Heart right ventricle (tissue), 16 donors: ENCODE measurements around the gene MGME1. TPM values are rescaled to one million over a fixed set of nuclear protein-coding genes. Genes with fewer than 3 reads are reported as not detected.
A peak's percentile ranks its signal among the peaks of the same experiment; 100 is the strongest.

ENCODE experiments used
- ATAC-seq, 8 donors: fragments of 200-7000 bp; cut with Tn5 transposase; one replicate each; pipeline ENCODE4 v1.9.1; 2020; ENCODE audit warnings: mild to moderate bottlenecking in 8 of 8, moderate library complexity in 8 of 8, moderate number of reproducible peaks in 1 of 8
- DNase-seq, 2 donors: peaks; one replicate each; pipeline ENCODE4 v3.0.0-alpha.2; 2020
- H3K27ac ChIP-seq, 10 donors: fragments of 200-600 bp; sonication (generic) in 2 of 10; one replicate each; pipeline versions ENCODE4 v1.5.0 to v1.8.0; 2020 to 2022; ENCODE audit warnings: mild to moderate bottlenecking in 3 of 10
- H3K27me3 ChIP-seq, 7 donors: fragments of 200-600 bp; one replicate each; pipeline ENCODE4 v1.8.0; 2021 to 2022; ENCODE audit warnings: mild to moderate bottlenecking in 2 of 7
- H3K36me3 ChIP-seq, 9 donors: fragments of 200-600 bp; sonication (generic) in 1 of 9; one replicate each; pipeline versions ENCODE4 v1.5.0 to v1.8.0; 2020 to 2022; ENCODE audit warnings: mild to moderate bottlenecking in 2 of 9
- H3K4me1 ChIP-seq, 9 donors: fragments of 200-600 bp; sonication (generic) in 1 of 9; one replicate each; pipeline versions ENCODE4 v1.5.0 to v1.8.0; 2020 to 2022; ENCODE audit warnings: mild to moderate bottlenecking in 4 of 9
- H3K4me3 ChIP-seq, 10 donors: fragments of 200-600 bp; sonication (generic) in 2 of 10; one replicate each; pipeline versions ENCODE4 v1.5.0 to v1.8.0; 2020 to 2022; ENCODE audit warnings: mild to moderate bottlenecking in 7 of 10, moderate library complexity in 2 of 10
- H3K9me3 ChIP-seq, 11 donors: fragments of 200-600 bp in 10 of 11; sonication (generic) in 2 of 11; one replicate each; pipeline versions ENCODE4 v1.5.0 to v1.8.0; 2013 to 2022; ENCODE audit warnings: mild to moderate bottlenecking in 2 of 11, control low read depth in 1 of 11, moderate library complexity in 1 of 11
- CTCF ChIP-seq, 9 donors: fragments of 200-600 bp; sonication (generic) in 2 of 9; IDR thresholded peaks; one replicate each; pipeline versions ENCODE4 v1.5.0 to v1.8.0; 2021 to 2022; ENCODE audit warnings: antibody characterized with exemption in 9 of 9, mild to moderate bottlenecking in 5 of 9, moderate library complexity in 1 of 9
- WGBS, 2 donors: extraction: QIAGEN DNeasy Blood & Tissue Kit; methylation state at CpG; one replicate each; pipeline ENCODE4 v1.1.7; 2013; ENCODE audit warnings: inconsistent platforms in 1 of 2; 5-methylcytosine and 5-hydroxymethylcytosine counted together
- intact Hi-C, 10 donors: fragments of 100-400 bp; cut with DNase I; formaldehyde crosslinking; loops; one replicate each; pipeline versions ENCODE4 v1.11.1 to v1.14.2; 2022
- polyA plus RNA-seq, 2 donors: library from polyadenylated mRNA; stranded (reverse); fragments of 200-250 nt; gene quantifications; one replicate each; pipeline ENCODE4 v1.2.3, GENCODE V29; 2013
- total RNA-seq, 10 donors: library from RNA; stranded (reverse); fragmentation: NEBNext Ultra II Directional in 3 of 10; extraction: Animal tissue kit (Norgen Biotek cat#: 25700) in 3 of 10; gene quantifications; one replicate each; pipeline versions ENCODE4 v1.2.1 to v1.2.4, GENCODE V29; 2021 to 2023
- donor health status: Arrhythmogenic right ventricular cardiomyopathy.
- donor health status: ischemic (EF 13 %, LVEDD 7.1; RV severe dilation, severe dysfunction).
- donor health status: healthy with polysubstance abuse.
- donor health status: DM: no; HTN: yes; CAD: no.
- donor health status: DM: no; HTN: no; CAD: no.
- donor health status: ischemic (EF 25% LVEDD 6.9; RV normal size, moderate dysfunction).
- donor health status: ischemic (EF 25% LVEDD 5.7; RV mildly dilated, moderate dysfunction).
- donor health status: healthy.
- donor health status: DM: yes; HTN: yes; CAD: no.
- donor health status: Ischemic cardiomyopathy.
- donor health status: ischemic (EF 35%, LVEDD 5.7; RV mildly dilated, moderate dysfunction).
- donor health status: nonischemic (EF 11% LVEDD 7.7; RV severe dilation, severe dysfunction).
- donor health status: DM: yes; HTN: yes; CAD: no.
- donor health status: PGD.
- donor health status: ischemic (EF 29% LVEDD 5.4; RV normal size, mild dysfunction).
- donor health status: nonischemic (EF 23%, LVEDD 6.1; RV moderate dilation, normal function).

The MGME1 gene
- total and polyA plus RNA-seq, 12 donors = 6.0 to 16.0 (median 12.9) TPM

GRCh38 chr20:17967521-17968365, 1.1 kb upstream of the MGME1 start:
- peak; percentile 0 to 35 (median 2) for ATAC-seq
- peak overlapping the region; percentile 89 to 99 (median 96) for H3K27ac ChIP-seq
- DNase-seq = peak in 1 of 2 donors; percentile 37
- intact Hi-C loops = loop anchor here in 3 of 10 donors (2.0 to 10.0 kb wide), 3 partner anchors 73 to 397 kb away; partner anchors contain the start of genes DSTN (in 1 of the 3) and RRBP1 (in 1 of the 3)
- no peaks in the 10 kb centered on the region for H3K27me3 ChIP-seq
- H3K4me3 ChIP-seq = peak overlapping the region; percentile 75 to 97 (median 92)
- WGBS, 2 donors = 1 to 2% methylated on average over 40 to 41 of the region's 41 CpGs
- H3K36me3 ChIP-seq = peaks cover 0 to 2% (median 0%) of the 10 kb centered on the region in 9 donors
- no peak for TF ChIP-seq CTCF (IDR thresholded peaks at IDR 0.05)
- no peaks in the 10 kb centered on the region for H3K9me3 ChIP-seq
- H3K4me1 ChIP-seq = peaks cover 0 to 80% (median 77%) of the 10 kb centered on the region in 9 donors

- intact Hi-C loops = loop anchor here in 3 of 10 donors (2.0 to 10.0 kb wide), 3 partner anchors 75 to 399 kb away; partner anchors contain the start of genes DSTN (in 1 of the 3) and RRBP1 (in 1 of the 3)
- no peaks in the 10 kb centered on the region for H3K27me3 ChIP-seq
- DNase-seq (peak in 1 of 2 donors; percentile 37), ATAC-seq (peak in 6 of 8 donors; percentile 8 to 40 (median 23))
- peaks cover 0 to 79% (median 72%) of the 10 kb centered on the region in 9 donors for H3K4me1 ChIP-seq
- peaks cover 0 to 4% (median 0%) of the 10 kb centered on the region in 9 donors for H3K36me3 ChIP-seq
- H3K27ac ChIP-seq = peak overlapping the region; percentile 89 to 99 (median 96)
- no peaks in the 10 kb centered on the region for H3K9me3 ChIP-seq
- 0 to 1% methylated on average over 28 of the region's 28 CpGs for WGBS, 2 donors
- peak overlapping the region; percentile 75 to 97 (median 92) for H3K4me3 ChIP-seq
- no peak for TF ChIP-seq CTCF (IDR thresholded peaks at IDR 0.05)
These were observed 563 bp downstream of the MGME1 start for GRCh38 chr20:17969278-17969883.

GRCh38 chr20:17969884-17970409, 1.1 kb downstream of the MGME1 start:
- peaks cover 0 to 74% (median 66%) of the 10 kb centered on the region in 9 donors for H3K4me1 ChIP-seq
- DNase-seq = peak in 1 of 2 donors; percentile 16

More at GRCh38 chr20:17969884-17970409, 1.1 kb downstream of the MGME1 start:
- WGBS, 2 donors = 4 to 8% methylated on average over 9 of the region's 9 CpGs
- Histone ChIP-seq H3K9me3 (no peaks in the 10 kb centered on the region), H3K27ac (peak overlapping the region; percentile 89 to 99 (median 96)), H3K36me3 (peaks cover 0 to 4% (median 0%) of the 10 kb centered on the region in 9 donors), H3K4me3 (peak overlapping the region; percentile 75 to 97 (median 92)), H3K27me3 (no peaks in the 10 kb centered on the region)
- TF ChIP-seq CTCF (IDR thresholded peaks at IDR 0.05) = no peak
- ATAC-seq = no peak
- intact Hi-C loops = loop anchor here in 3 of 10 donors (2.0 to 10.0 kb wide), 3 partner anchors 75 to 399 kb away; partner anchors contain the start of genes DSTN (in 1 of the 3) and RRBP1 (in 1 of the 3)
